ENCODE data around the gene NKX6-2.

Gene NKX6-2

DNA sequence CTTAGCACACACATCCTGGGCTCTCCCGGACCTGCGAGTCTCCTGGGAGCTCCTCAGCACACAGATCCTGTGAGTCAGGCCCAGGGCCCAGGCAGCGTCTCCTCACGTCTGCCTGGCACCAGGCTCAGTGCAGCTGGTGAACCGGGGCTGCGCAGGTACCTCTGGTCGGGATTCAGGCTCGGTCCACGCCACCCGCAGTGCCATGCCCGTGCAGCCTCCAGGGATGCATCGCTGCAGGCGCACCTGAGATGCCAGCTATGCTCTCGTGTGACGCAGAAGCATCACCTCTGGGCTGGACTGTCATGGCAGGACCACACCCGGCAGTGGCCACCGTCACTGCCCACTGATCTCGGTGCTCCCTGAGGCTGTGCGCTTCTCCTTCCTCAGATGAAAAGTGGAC is 52.0 kb downstream of the NKX6-2 start:
- H3K4me1 ChIP-seq (ENCODE audit: low read length), result no peaks in the 10 kb centered on the region
- no peaks in the 10 kb centered on the region for H3K36me3 ChIP-seq (replicated peaks; ENCODE audit: low read depth, low read length)
- no peak overlapping the region for H3K27ac ChIP-seq (ENCODE audit: low read length)
- no peaks in the 10 kb centered on the region for H4K20me1 ChIP-seq (ENCODE audit: insufficient read depth, low read length)
- TF ChIP-seq, protein P1, sequence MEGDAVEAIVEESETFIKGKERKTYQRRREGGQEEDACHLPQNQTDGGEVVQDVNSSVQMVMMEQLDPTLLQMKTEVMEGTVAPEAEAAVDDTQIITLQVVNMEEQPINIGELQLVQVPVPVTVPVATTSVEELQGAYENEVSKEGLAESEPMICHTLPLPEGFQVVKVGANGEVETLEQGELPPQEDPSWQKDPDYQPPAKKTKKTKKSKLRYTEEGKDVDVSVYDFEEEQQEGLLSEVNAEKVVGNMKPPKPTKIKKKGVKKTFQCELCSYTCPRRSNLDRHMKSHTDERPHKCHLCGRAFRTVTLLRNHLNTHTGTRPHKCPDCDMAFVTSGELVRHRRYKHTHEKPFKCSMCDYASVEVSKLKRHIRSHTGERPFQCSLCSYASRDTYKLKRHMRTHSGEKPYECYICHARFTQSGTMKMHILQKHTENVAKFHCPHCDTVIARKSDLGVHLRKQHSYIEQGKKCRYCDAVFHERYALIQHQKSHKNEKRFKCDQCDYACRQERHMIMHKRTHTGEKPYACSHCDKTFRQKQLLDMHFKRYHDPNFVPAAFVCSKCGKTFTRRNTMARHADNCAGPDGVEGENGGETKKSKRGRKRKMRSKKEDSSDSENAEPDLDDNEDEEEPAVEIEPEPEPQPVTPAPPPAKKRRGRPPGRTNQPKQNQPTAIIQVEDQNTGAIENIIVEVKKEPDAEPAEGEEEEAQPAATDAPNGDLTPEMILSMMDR (IDR thresholded peaks at IDR 0.05; ENCODE audit: low read depth, low read length), result no peak
- TF ChIP-seq EZH2phosphoT487 (IDR thresholded peaks at IDR 0.05; ENCODE audit: low read depth), result no peak
- H2AFZ ChIP-seq (ENCODE audit: low read depth, low read length), result no peak overlapping the region
- no peak overlapping the region for H3K4me2 ChIP-seq (ENCODE audit: low read length)
- no peak overlapping the region for H3K4me3 ChIP-seq (ENCODE audit: low read length)
- no peaks in the 10 kb centered on the region for H3K79me2 ChIP-seq (ENCODE audit: low read length)
- H3K9me3 ChIP-seq (ENCODE audit: insufficient read depth, low read length), result no peaks in the 10 kb centered on the region
- H3K27me3 ChIP-seq (ENCODE audit: low read depth, low read length), result no peaks in the 10 kb centered on the region
- H3K9ac ChIP-seq (ENCODE audit: low read length), result no peak overlapping the region

All from OCI-LY3 (cell line).